ENCODE results near the gene LRRC71. TPM values are rescaled to one million over a fixed set of nuclear protein-coding genes. Genes with fewer than 3 reads are reported as not detected.

LRRC71 gene
- total and polyA plus RNA-seq, 2 experiments from 2014 or later, result 0.24 TPM; not detected in 1

GRCh38 chr1:156914440-156914856 is 6.0 kb upstream of the LRRC71 start:
- Mint-ChIP-seq H3K27ac (no peak overlapping the region), H3K4me1 (peaks cover 16% of the 10 kb centered on the region), H3K36me3 (ENCODE audit: low read depth) (no peaks in the 10 kb centered on the region), H3K9me3 (no peaks in the 10 kb centered on the region), H3K4me3 (no peak overlapping the region), H3K27me3 (ENCODE audit: insufficient read depth, low read depth, poor library complexity) (peaks cover 24% of the 10 kb centered on the region)
- Histone ChIP-seq H2AFZ (no peak overlapping the region), H3K4me2 (no peak overlapping the region), H3K4me3 (no peak overlapping the region), H4K20me1 (replicated peaks; ENCODE audit: insufficient read depth) (no peaks in the 10 kb centered on the region; the same call in 1 of the 2 replicates), H3K27ac (ENCODE audit: low read depth) (no peak overlapping the region), H3K9me2 (ENCODE audit: insufficient read depth) (no peaks in the 10 kb centered on the region), H3K27me3 (ENCODE audit: insufficient read depth) (peaks cover 60% of the 10 kb centered on the region), H3K4me1 (ENCODE audit: insufficient read depth) (peaks cover 11% of the 10 kb centered on the region), H3F3A (replicated peaks; ENCODE audit: low read depth) (no peaks in the 10 kb centered on the region; the same call in 1 of the 2 replicates), H3K36me3 (ENCODE audit: insufficient read depth) (no peaks in the 10 kb centered on the region), H3K79me2 (replicated peaks; ENCODE audit: insufficient read depth) (no peaks in the 10 kb centered on the region)
- ATAC-seq, result no peak
- TF ChIP-seq STAT1 (IDR thresholded peaks at IDR 0.05; ENCODE audit: unreplicated experiment) (no peak), ZNF462 (CRISPR knock-in tag; IDR thresholded peaks at IDR 0.05) (no peak), CTCF (conservative IDR thresholded peaks at IDR 0.05; ENCODE audit: low read depth in 2 of 2) (no peak), ZNF114 (CRISPR knock-in tag; IDR thresholded peaks at IDR 0.05) (no peak), EZH2phosphoT487 (IDR thresholded peaks at IDR 0.05; ENCODE audit: unreplicated experiment) (no peak), CREB1 (CRISPR knock-in tag; IDR thresholded peaks at IDR 0.05; ENCODE audit: low read depth) (no peak), POLR2AphosphoS5 (IDR thresholded peaks at IDR 0.05; ENCODE audit: low read depth) (no peak), ETS1 (IDR thresholded peaks at IDR 0.05) (no peak), ZNF331 (CRISPR knock-in tag; IDR thresholded peaks at IDR 0.05; ENCODE audit: low read depth) (no peak), EZH2 (IDR thresholded peaks at IDR 0.05; ENCODE audit: low read depth, unreplicated experiment) (no peak), NANOG (IDR thresholded peaks at IDR 0.05; ENCODE audit: borderline replicate concordance) (no peak), JUNB (IDR thresholded peaks at IDR 0.05; ENCODE audit: unreplicated experiment) (no peak)
- TF ChIP-seq, protein P1, sequence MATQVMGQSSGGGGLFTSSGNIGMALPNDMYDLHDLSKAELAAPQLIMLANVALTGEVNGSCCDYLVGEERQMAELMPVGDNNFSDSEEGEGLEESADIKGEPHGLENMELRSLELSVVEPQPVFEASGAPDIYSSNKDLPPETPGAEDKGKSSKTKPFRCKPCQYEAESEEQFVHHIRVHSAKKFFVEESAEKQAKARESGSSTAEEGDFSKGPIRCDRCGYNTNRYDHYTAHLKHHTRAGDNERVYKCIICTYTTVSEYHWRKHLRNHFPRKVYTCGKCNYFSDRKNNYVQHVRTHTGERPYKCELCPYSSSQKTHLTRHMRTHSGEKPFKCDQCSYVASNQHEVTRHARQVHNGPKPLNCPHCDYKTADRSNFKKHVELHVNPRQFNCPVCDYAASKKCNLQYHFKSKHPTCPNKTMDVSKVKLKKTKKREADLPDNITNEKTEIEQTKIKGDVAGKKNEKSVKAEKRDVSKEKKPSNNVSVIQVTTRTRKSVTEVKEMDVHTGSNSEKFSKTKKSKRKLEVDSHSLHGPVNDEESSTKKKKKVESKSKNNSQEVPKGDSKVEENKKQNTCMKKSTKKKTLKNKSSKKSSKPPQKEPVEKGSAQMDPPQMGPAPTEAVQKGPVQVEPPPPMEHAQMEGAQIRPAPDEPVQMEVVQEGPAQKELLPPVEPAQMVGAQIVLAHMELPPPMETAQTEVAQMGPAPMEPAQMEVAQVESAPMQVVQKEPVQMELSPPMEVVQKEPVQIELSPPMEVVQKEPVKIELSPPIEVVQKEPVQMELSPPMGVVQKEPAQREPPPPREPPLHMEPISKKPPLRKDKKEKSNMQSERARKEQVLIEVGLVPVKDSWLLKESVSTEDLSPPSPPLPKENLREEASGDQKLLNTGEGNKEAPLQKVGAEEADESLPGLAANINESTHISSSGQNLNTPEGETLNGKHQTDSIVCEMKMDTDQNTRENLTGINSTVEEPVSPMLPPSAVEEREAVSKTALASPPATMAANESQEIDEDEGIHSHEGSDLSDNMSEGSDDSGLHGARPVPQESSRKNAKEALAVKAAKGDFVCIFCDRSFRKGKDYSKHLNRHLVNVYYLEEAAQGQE (IDR thresholded peaks at IDR 0.05; ENCODE audit: unreplicated experiment), result no peak
- no peak for DNase-seq (ENCODE audit: low spot score)

Data from GM23338 (cell line).